Muscle of leg (tissue), 11 donors: ENCODE measurements around the gene LAMB2. TPM values are rescaled to one million over a fixed set of nuclear protein-coding genes. Genes with fewer than 3 reads are reported as not detected.
A peak's percentile ranks its signal among the peaks of the same experiment; 100 is the strongest.

Experiments
- DNase-seq: peaks from one replicate; pipeline ENCODE4 v3.0.0; 2013
- H3K27ac ChIP-seq: one replicate; pipeline ENCODE4 v1.5.1; 2013; ENCODE audit warnings: mild to moderate bottlenecking, low read length, control low read depth
- H3K27me3 ChIP-seq: one replicate; pipeline ENCODE4 v1.6.1; 2013; ENCODE audit warnings: low read length; ENCODE audit not compliant: control insufficient read depth, insufficient read depth
- H3K36me3 ChIP-seq: one replicate; pipeline ENCODE4 v1.6.1; 2013; ENCODE audit warnings: low read length; ENCODE audit not compliant: control insufficient read depth, insufficient read depth
- H3K4me1 ChIP-seq: one replicate; pipeline ENCODE4 v1.6.1; 2013; ENCODE audit warnings: low read length; ENCODE audit not compliant: control insufficient read depth, insufficient read depth
- H3K4me3 ChIP-seq: one replicate; pipeline ENCODE4 v1.5.1; 2013; ENCODE audit warnings: low read length, control low read depth
- H3K9me3 ChIP-seq: replicated peaks from 2 replicates; pipeline ENCODE4 v1.6.1; 2013; ENCODE audit warnings: low read depth, low read length; ENCODE audit not compliant: control insufficient read depth
- WGBS: methylation state at CpG from one replicate; pipeline ENCODE4 v1.1.5; 2013; ENCODE audit warnings: missing lambda C conversion rate; ENCODE audit not compliant: insufficient coverage; 5-methylcytosine and 5-hydroxymethylcytosine counted together
- polyA plus RNA-seq, 8 donors: library from polyadenylated mRNA; unstranded; fragments of 120-200 nt; gene quantifications; one replicate each; pipeline versions ENCODE4 v1.2.1 to v1.2.3, GENCODE V29; 2013; ENCODE audit warnings: inconsistent platforms in 1 of 8, low replicate concordance in 1 of 8; ENCODE audit not compliant: insufficient read length in 8 of 8, insufficient read depth in 1 of 8
- total RNA-seq: library from RNA; stranded (reverse); fragments of 120-200 nt; gene quantifications from one replicate; pipeline ENCODE4 v1.2.4, GENCODE V29; 2013

The LAMB2 gene
- total and polyA plus RNA-seq, 9 donors = 350 to 445 (median 382) TPM

- Histone ChIP-seq H3K4me1 (peaks cover under 1% of the 10 kb centered on the region), H3K36me3 (peaks cover 92% of the 10 kb centered on the region), H3K27ac (no peak overlapping the region), H3K9me3 (no peaks in the 10 kb centered on the region), H3K27me3 (no peaks in the 10 kb centered on the region), H3K4me3 (no peak overlapping the region)
- no peak for DNase-seq
- 89% methylated on average over 8 of the region's 13 CpGs for WGBS
Measured at GRCh38 chr3:49110780-49111179, 22.1 kb downstream of the LAMB2 start.

- Histone ChIP-seq H3K27ac (no peak overlapping the region), H3K4me3 (no peak overlapping the region), H3K9me3 (no peaks in the 10 kb centered on the region), H3K27me3 (no peaks in the 10 kb centered on the region), H3K36me3 (peaks cover 72% of the 10 kb centered on the region), H3K4me1 (peaks cover 16% of the 10 kb centered on the region)
- 85% methylated on average over 11 of the region's 14 CpGs for WGBS
- no peak for DNase-seq
Measured at GRCh38 chr3:49108346-49108745, 24.5 kb downstream of the LAMB2 start.

GRCh38 chr3:49104427-49105291, 28.2 kb downstream of the LAMB2 start, which contains the start of gene QARS1:
Gene QARS1 (minus strand): TSS chr3:49104757. CDS start chr3:49104733, 24 bp downstream.
- H3K27ac ChIP-seq = peak within 1 kb of the TSS; percentile 93
- H3K36me3 ChIP-seq = peaks cover 72% of the 10 kb centered on the region

GRCh38 chr3:49104052-49104426, 28.8 kb downstream of the LAMB2 start:
- Histone ChIP-seq H3K4me3 (peak overlapping the region; percentile 64), H3K27ac (peak overlapping the region; percentile 78), H3K4me1 (peaks cover 19% of the 10 kb centered on the region), H3K9me3 (no peaks in the 10 kb centered on the region), H3K36me3 (peaks cover 72% of the 10 kb centered on the region), H3K27me3 (no peaks in the 10 kb centered on the region)
- WGBS = 0% methylated on average over 5 of the region's 8 CpGs
- no peak for DNase-seq

More at GRCh38 chr3:49104427-49105291, 28.2 kb downstream of the LAMB2 start, which contains the start of gene QARS1:
- no peaks in the 10 kb centered on the region for H3K27me3 ChIP-seq
- no peaks in the 10 kb centered on the region for H3K9me3 ChIP-seq
- 2% methylated on average over 35 of the region's 50 CpGs for WGBS
- peak within 1 kb of the TSS; percentile 64 for H3K4me3 ChIP-seq
- DNase-seq = peak; percentile 98
- peaks cover 19% of the 10 kb centered on the region for H3K4me1 ChIP-seq

- WGBS = 100% methylated on average over 8 of the region's 11 CpGs
- Histone ChIP-seq H3K27ac (no peak overlapping the region), H3K4me1 (peaks cover 14% of the 10 kb centered on the region), H3K9me3 (no peaks in the 10 kb centered on the region), H3K27me3 (no peaks in the 10 kb centered on the region), H3K36me3 (peaks cover 73% of the 10 kb centered on the region), H3K4me3 (no peak overlapping the region)
- no peak for DNase-seq
Measured at GRCh38 chr3:49100046-49100615, 32.7 kb downstream of the LAMB2 start.

GRCh38 chr3:49098910-49099630, 33.8 kb downstream of the LAMB2 start:
- no peak for DNase-seq
- Histone ChIP-seq H3K4me3 (no peak overlapping the region), H3K27me3 (no peaks in the 10 kb centered on the region), H3K4me1 (peaks cover 19% of the 10 kb centered on the region), H3K9me3 (no peaks in the 10 kb centered on the region), H3K36me3 (peaks cover 73% of the 10 kb centered on the region), H3K27ac (no peak overlapping the region)
- WGBS = 80% methylated on average over 1 of the region's 13 CpGs

GRCh38 chr3:49098429-49098828, 34.4 kb downstream of the LAMB2 start:
- H3K36me3 ChIP-seq = peaks cover 72% of the 10 kb centered on the region
- no peak overlapping the region for H3K27ac ChIP-seq
- peaks cover 12% of the 10 kb centered on the region for H3K4me1 ChIP-seq

GRCh38 chr3:49093853-49094767, 38.7 kb downstream of the LAMB2 start, which contains the start of gene QRICH1:
Gene QRICH1 (minus strand): TSS chr3:49094071. CDS start chr3:49077017, 17,054 bp downstream.
- H3K4me1 ChIP-seq = peaks cover 17% of the 10 kb centered on the region
- no peaks in the 10 kb centered on the region for H3K9me3 ChIP-seq
- H3K36me3 ChIP-seq = peaks cover 37% of the 10 kb centered on the region
- H3K4me3 ChIP-seq = peak within 1 kb of the TSS; percentile 68
- DNase-seq = peak; percentile 100
- no peaks in the 10 kb centered on the region for H3K27me3 ChIP-seq
- WGBS = under 1% methylated on average over 63 of the region's 65 CpGs
- peak within 1 kb of the TSS; percentile 93 for H3K27ac ChIP-seq

More at GRCh38 chr3:49098429-49098828, 34.4 kb downstream of the LAMB2 start:
- Histone ChIP-seq H3K9me3 (no peaks in the 10 kb centered on the region), H3K27me3 (no peaks in the 10 kb centered on the region), H3K4me3 (no peak overlapping the region)
- no peak for DNase-seq
- 50% methylated on average over 2 of the region's 5 CpGs for WGBS
